HG03280 (cell line): ENCODE results near the gene STN1.
"Not testable (repeated sequence)": the region's sequence is repeated elsewhere in the genome, so short reads cannot be mapped to it uniquely, and the experiment has no call there.

Experiments
- ATAC-seq: cut with Tn5 transposase; IDR thresholded peaks from one replicate; pipeline ENCODE4 v1.9.1; 2021; ENCODE audit warnings: mild to moderate bottlenecking, moderate library complexity; ENCODE audit not compliant: unreplicated experiment

The STN1 gene

GRCh38 chr10:103847346-103847745 is 70.6 kb downstream of the STN1 start:
- ATAC-seq, result no peak

- ATAC-seq, result no peak
These were observed 72.0 kb downstream of the STN1 start for GRCh38 chr10:103845972-103846371.

- not testable (repeated sequence) for ATAC-seq
These were observed 72.6 kb downstream of the STN1 start for GRCh38 chr10:103845346-103845745.

GRCh38 chr10:103843854-103844570 is 74.0 kb downstream of the STN1 start:
- ATAC-seq, result no peak

- no peak for ATAC-seq
These were observed 74.9 kb downstream of the STN1 start for GRCh38 chr10:103843045-103843444.

- ATAC-seq, result no peak
These were observed 75.4 kb downstream of the STN1 start for GRCh38 chr10:103842605-103843004.

- ATAC-seq, result no peak
These were observed 76.5 kb downstream of the STN1 start for GRCh38 chr10:103841519-103841918.

GRCh38 chr10:103840740-103841070 is 77.3 kb downstream of the STN1 start:
- no peak for ATAC-seq

GRCh38 chr10:103839872-103840739 is 77.9 kb downstream of the STN1 start:
- ATAC-seq, result no peak

GRCh38 chr10:103839519-103839871 is 78.5 kb downstream of the STN1 start:
- ATAC-seq, result no peak

GRCh38 chr10:103838862-103839518 is 79.0 kb downstream of the STN1 start:
- no peak for ATAC-seq

- ATAC-seq, result no peak
These were observed 80.0 kb downstream of the STN1 start for GRCh38 chr10:103838070-103838395.

- ATAC-seq, result no peak
These were observed 80.5 kb downstream of the STN1 start for GRCh38 chr10:103837370-103838069.

- no peak for ATAC-seq
These were observed 81.1 kb downstream of the STN1 start for GRCh38 chr10:103836861-103837260.

- no peak for ATAC-seq
These were observed 81.7 kb downstream of the STN1 start for GRCh38 chr10:103836273-103836672.

GRCh38 chr10:103835096-103836050 is 82.6 kb downstream of the STN1 start:
- no peak for ATAC-seq

- no peak for ATAC-seq
These were observed 83.4 kb downstream of the STN1 start for GRCh38 chr10:103834436-103835095.

GRCh38 chr10:103833731-103834365 is 84.1 kb downstream of the STN1 start:
- ATAC-seq, result no peak

GRCh38 chr10:103832806-103833205 is 85.2 kb downstream of the STN1 start:
- no peak for ATAC-seq
